Fibroblast of lung (primary cell): ENCODE measurements around the gene NAPG. TPM values are rescaled to one million over a fixed set of nuclear protein-coding genes. Genes with fewer than 3 reads are reported as not detected.
"Not testable (repeated sequence)": the region's sequence is repeated elsewhere in the genome, so short reads cannot be mapped to it uniquely, and the experiment has no call there.

Experiments used
- DNase-seq, 2 donors: peaks; one replicate each; pipeline versions ENCODE4 v3.0.0 to v3.0.0-alpha.2; 2010; ENCODE audit warnings: low read depth in 2 of 2
- H2AFZ ChIP-seq: 2 replicates; pipeline ENCODE4 v1.5.1; 2012; ENCODE audit warnings: low read length, control low read depth, inconsistent platforms
- H3K27ac ChIP-seq: 2 replicates; pipeline ENCODE4 v1.5.1; 2011; ENCODE audit warnings: low read length, control low read depth; ENCODE audit not compliant: insufficient read depth
- H3K27me3 ChIP-seq: 2 replicates; pipeline ENCODE4 v1.5.1; 2011; ENCODE audit warnings: mild to moderate bottlenecking, low read length; ENCODE audit not compliant: control insufficient read depth, insufficient read depth
- H3K36me3 ChIP-seq: 2 replicates; pipeline ENCODE4 v1.5.1; 2011; ENCODE audit warnings: low read length; ENCODE audit not compliant: control insufficient read depth, insufficient read depth
- H3K4me1 ChIP-seq: 2 replicates; pipeline ENCODE4 v1.5.1; 2011; ENCODE audit warnings: low read length; ENCODE audit not compliant: control insufficient read depth, insufficient read depth; ENCODE audit errors: extremely low read depth
- H3K4me2 ChIP-seq: 2 replicates; pipeline ENCODE4 v1.5.1; 2011; ENCODE audit warnings: low read length, control low read depth; ENCODE audit not compliant: insufficient read depth; ENCODE audit errors: extremely low read depth
- H3K4me3 ChIP-seq, 4 experiments: fragments of 200-600 bp in 1 of 4; sonication (generic) in 1 of 4; replicated peaks in 1 of 4; 2 replicates each; pipeline ENCODE4 v1.5.1; 2011 to 2016; ENCODE audit warnings: low read length in 4 of 4, low read depth in 3 of 4, mild to moderate bottlenecking in 3 of 4, control low read depth in 2 of 4, inconsistent platforms in 1 of 4, mixed read lengths in 1 of 4; ENCODE audit not compliant: insufficient read depth in 1 of 4; ENCODE audit errors: control extremely low read depth in 1 of 4
- H3K79me2 ChIP-seq: 2 replicates; pipeline ENCODE4 v1.5.1; 2012; ENCODE audit warnings: mild to moderate bottlenecking, low read length, inconsistent platforms; ENCODE audit not compliant: control insufficient read depth, insufficient read depth
- H3K9ac ChIP-seq: 2 replicates; pipeline ENCODE4 v1.5.1; 2011; ENCODE audit warnings: mild to moderate bottlenecking, low read length, control low read depth; ENCODE audit not compliant: insufficient read depth
- H3K9me3 ChIP-seq: 2 replicates; pipeline ENCODE4 v1.5.1; 2012; ENCODE audit warnings: low read depth, low read length; ENCODE audit not compliant: control insufficient read depth, insufficient read depth
- H4K20me1 ChIP-seq: 2 replicates; pipeline ENCODE4 v1.5.1; 2011; ENCODE audit warnings: low read length; ENCODE audit not compliant: control insufficient read depth, insufficient read depth; ENCODE audit errors: extremely low read depth
- CTCF ChIP-seq, 2 donors: IDR thresholded peaks in 1 of 2; conservative IDR thresholded peaks in 1 of 2; 1 replicate in 1 of 2; 2 replicates in 1 of 2; pipeline ENCODE4 v1.5.1; 2011 to 2012; ENCODE audit warnings: low read length in 2 of 2, control low read depth in 1 of 2, inconsistent platforms in 1 of 2, low read depth in 1 of 2, mild to moderate bottlenecking in 1 of 2
- EZH2 ChIP-seq: IDR thresholded peaks from 2 replicates; pipeline ENCODE4 v1.5.1; 2012; ENCODE audit warnings: low read length, control low read depth, mild to moderate bottlenecking; ENCODE audit errors: missing control alignments
- polyA plus RNA-seq, 2 donors: library from polyadenylated mRNA; depleted of rRNA in 1 of 2; stranded (reverse) in 1 of 2; unstranded in 1 of 2; fragments of >200 nt; gene quantifications; 2 replicates each; pipeline ENCODE4 v1.2.1, GENCODE V29; 2011 to 2012; ENCODE audit warnings: missing spikeins in 1 of 2
- total RNA-seq: library from RNA; depleted of rRNA; stranded (reverse); fragments of >200 nt; gene quantifications from 2 replicates; pipeline ENCODE4 v1.2.1, GENCODE V29; 2014

Gene NAPG
- total and polyA plus RNA-seq, 2 donors (not counting 1 experiment from before 2014, with no cell fraction given) = 23.1 to 33.7 TPM

GRCh38 chr18:10578573-10578899 is 52.7 kb downstream of the NAPG start:
- H2AFZ ChIP-seq, H3K9ac ChIP-seq, H3K79me2 ChIP-seq, H3K27ac ChIP-seq, H3K9me3 ChIP-seq, H3K36me3 ChIP-seq, H3K4me2 ChIP-seq, H3K4me3 ChIP-seq, DNase-seq, H4K20me1 ChIP-seq, H3K4me1 ChIP-seq, H3K27me3 ChIP-seq: not testable (repeated sequence)

GRCh38 chr18:10579079-10579867 is 53.4 kb downstream of the NAPG start:
- no peak for TF ChIP-seq EZH2
- TF ChIP-seq CTCF (conservative IDR thresholded peaks at IDR 0.05 in 1 of 2, IDR thresholded peaks at IDR 0.05 in 1 of 2; ENCODE audit: low read depth in 1 of 2, low read length in 2 of 2) = no peak
- Histone ChIP-seq H3K79me2 (no peaks in the 10 kb centered on the region), H3K4me2 (peak overlapping the region; percentile 32), H3K4me1 (peaks cover 7% of the 10 kb centered on the region), H3K27me3 (no peaks in the 10 kb centered on the region), H2AFZ (no peak overlapping the region), H3K9me3 (no peaks in the 10 kb centered on the region), H3K4me3 (no peak overlapping the region), H4K20me1 (no peaks in the 10 kb centered on the region), H3K9ac (no peak overlapping the region), H3K36me3 (no peaks in the 10 kb centered on the region), H3K27ac (no peak overlapping the region)
- DNase-seq = peak; percentile 22 to 66

- no peaks in the 10 kb centered on the region for H3K9me3 ChIP-seq
- no peak overlapping the region for H3K4me2 ChIP-seq
- H3K9ac ChIP-seq = no peak overlapping the region
- no peaks in the 10 kb centered on the region for H3K27me3 ChIP-seq
- no peak overlapping the region for H2AFZ ChIP-seq
- H3K27ac ChIP-seq = no peak overlapping the region
- no peaks in the 10 kb centered on the region for H3K36me3 ChIP-seq
- TF ChIP-seq CTCF (conservative IDR thresholded peaks at IDR 0.05 in 1 of 2, IDR thresholded peaks at IDR 0.05 in 1 of 2; ENCODE audit: low read depth in 1 of 2, low read length in 2 of 2) (no peak), EZH2 (no peak)
- H4K20me1 ChIP-seq = no peaks in the 10 kb centered on the region
- no peak for DNase-seq
- H3K79me2 ChIP-seq = no peaks in the 10 kb centered on the region
- peaks cover 7% of the 10 kb centered on the region for H3K4me1 ChIP-seq
- H3K4me3 ChIP-seq = no peak overlapping the region
These were observed 54.4 kb downstream of the NAPG start for GRCh38 chr18:10580215-10580614.
